ENCODE measurements around the gene SOS2.
A peak's percentile ranks its signal among the peaks of the same experiment; 100 is the strongest.

The SOS2 gene

DNA sequence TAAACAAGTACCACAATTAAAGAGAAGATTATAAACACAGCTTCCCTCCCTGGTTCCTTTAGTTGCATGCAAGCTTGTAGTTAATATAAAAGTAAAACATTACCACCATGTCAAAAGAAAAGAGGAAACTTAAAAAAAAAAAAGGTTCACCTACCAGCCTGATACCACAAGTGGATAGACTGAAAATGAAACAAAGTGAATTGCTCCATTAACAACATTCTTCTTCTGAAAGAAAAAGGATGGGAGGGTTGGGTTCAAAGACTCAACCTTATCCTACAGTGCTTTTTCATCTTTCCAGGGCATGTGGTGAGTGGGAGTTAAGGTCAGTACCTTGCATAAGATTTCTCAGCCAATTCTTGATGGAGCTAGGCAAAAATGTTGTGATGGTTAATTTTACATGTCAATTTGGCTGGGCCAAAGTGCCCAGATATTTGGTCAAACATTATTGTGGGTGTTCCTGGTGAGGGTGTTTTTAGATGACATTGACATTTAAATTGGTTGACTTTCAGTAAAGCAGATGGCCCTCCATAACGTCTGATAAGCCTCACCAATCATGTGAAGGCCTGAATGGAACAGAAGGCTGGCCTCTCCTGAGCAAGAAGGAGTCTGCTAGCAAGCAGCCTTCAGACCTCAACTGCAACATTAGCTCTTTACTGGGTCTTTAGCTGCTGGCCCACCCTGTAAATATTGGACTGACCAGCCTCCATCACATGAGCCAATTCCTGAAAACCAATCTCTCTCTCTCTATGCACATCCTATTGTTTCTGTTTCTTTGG is 143.8 kb downstream of the SOS2 start:
- no peak for ATAC-seq
- TF ChIP-seq ZFP30 (CRISPR knock-in tag; IDR thresholded peaks at IDR 0.05) (no peak), PPARA (CRISPR knock-in tag; IDR thresholded peaks at IDR 0.05; ENCODE audit: borderline replicate concordance) (no peak), RARB (CRISPR knock-in tag; IDR thresholded peaks at IDR 0.05) (no peak), GLIS3 (CRISPR knock-in tag; IDR thresholded peaks at IDR 0.05) (no peak), SNAI2 (CRISPR knock-in tag; IDR thresholded peaks at IDR 0.05) (no peak), ZNF565 (CRISPR knock-in tag; conservative IDR thresholded peaks at IDR 0.05; ENCODE audit: low read depth) (no peak), OSR1 (CRISPR knock-in tag; IDR thresholded peaks at IDR 0.05) (no peak), TOX (CRISPR knock-in tag; IDR thresholded peaks at IDR 0.05; ENCODE audit: borderline replicate concordance) (no peak), ZC3H10 (CRISPR knock-in tag; IDR thresholded peaks at IDR 0.05) (no peak), ISL1 (CRISPR knock-in tag; IDR thresholded peaks at IDR 0.05) (no peak), ZNF70 (CRISPR knock-in tag; IDR thresholded peaks at IDR 0.05) (no peak), TCF4 (CRISPR knock-in tag; IDR thresholded peaks at IDR 0.05; ENCODE audit: borderline replicate concordance) (no peak), BACH2 (CRISPR knock-in tag; IDR thresholded peaks at IDR 0.05; ENCODE audit: borderline replicate concordance) (no peak), CSDC2 (CRISPR knock-in tag; IDR thresholded peaks at IDR 0.05) (no peak), PATZ1 (CRISPR knock-in tag; IDR thresholded peaks at IDR 0.05; ENCODE audit: borderline replicate concordance) (no peak), ZFP3 (CRISPR knock-in tag; IDR thresholded peaks at IDR 0.05) (no peak)
- TF ChIP-seq, protein P1, sequence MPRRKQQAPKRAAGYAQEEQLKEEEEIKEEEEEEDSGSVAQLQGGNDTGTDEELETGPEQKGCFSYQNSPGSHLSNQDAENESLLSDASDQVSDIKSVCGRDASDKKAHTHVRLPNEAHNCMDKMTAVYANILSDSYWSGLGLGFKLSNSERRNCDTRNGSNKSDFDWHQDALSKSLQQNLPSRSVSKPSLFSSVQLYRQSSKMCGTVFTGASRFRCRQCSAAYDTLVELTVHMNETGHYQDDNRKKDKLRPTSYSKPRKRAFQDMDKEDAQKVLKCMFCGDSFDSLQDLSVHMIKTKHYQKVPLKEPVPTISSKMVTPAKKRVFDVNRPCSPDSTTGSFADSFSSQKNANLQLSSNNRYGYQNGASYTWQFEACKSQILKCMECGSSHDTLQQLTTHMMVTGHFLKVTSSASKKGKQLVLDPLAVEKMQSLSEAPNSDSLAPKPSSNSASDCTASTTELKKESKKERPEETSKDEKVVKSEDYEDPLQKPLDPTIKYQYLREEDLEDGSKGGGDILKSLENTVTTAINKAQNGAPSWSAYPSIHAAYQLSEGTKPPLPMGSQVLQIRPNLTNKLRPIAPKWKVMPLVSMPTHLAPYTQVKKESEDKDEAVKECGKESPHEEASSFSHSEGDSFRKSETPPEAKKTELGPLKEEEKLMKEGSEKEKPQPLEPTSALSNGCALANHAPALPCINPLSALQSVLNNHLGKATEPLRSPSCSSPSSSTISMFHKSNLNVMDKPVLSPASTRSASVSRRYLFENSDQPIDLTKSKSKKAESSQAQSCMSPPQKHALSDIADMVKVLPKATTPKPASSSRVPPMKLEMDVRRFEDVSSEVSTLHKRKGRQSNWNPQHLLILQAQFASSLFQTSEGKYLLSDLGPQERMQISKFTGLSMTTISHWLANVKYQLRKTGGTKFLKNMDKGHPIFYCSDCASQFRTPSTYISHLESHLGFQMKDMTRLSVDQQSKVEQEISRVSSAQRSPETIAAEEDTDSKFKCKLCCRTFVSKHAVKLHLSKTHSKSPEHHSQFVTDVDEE (CRISPR knock-in tag; IDR thresholded peaks at IDR 0.05): no peak

DNA sequence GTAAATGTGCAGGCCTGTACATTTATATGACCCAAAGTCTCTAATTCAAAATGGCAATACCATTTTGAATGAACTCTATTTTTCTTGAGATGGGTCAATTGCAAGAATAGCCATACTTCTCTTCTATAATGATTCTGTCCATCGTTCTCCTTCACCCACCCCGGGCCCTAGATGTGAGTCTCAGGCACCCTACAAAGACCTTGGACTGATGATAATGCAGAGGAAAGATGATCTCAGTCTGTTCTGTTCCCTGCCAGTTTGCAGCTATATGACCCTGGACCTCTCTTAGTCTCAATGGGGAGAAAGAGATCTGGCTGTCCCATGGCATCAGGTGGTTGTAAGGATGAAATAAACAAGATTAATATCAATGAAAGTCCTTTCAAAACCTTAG is 145.1 kb downstream of the SOS2 start:
- TF ChIP-seq ISL1 (CRISPR knock-in tag; IDR thresholded peaks at IDR 0.05) (no peak), ZFP30 (CRISPR knock-in tag; IDR thresholded peaks at IDR 0.05) (no peak), ZNF8 (CRISPR knock-in tag; IDR thresholded peaks at IDR 0.05) (no peak), ZC3H10 (CRISPR knock-in tag; IDR thresholded peaks at IDR 0.05) (no peak), SNAI2 (CRISPR knock-in tag; IDR thresholded peaks at IDR 0.05) (no peak), POU6F1 (CRISPR knock-in tag; IDR thresholded peaks at IDR 0.05; ENCODE audit: borderline replicate concordance, low read depth) (no peak), TOX (CRISPR knock-in tag; IDR thresholded peaks at IDR 0.05; ENCODE audit: borderline replicate concordance) (no peak), ESRRG (CRISPR knock-in tag; IDR thresholded peaks at IDR 0.05) (no peak), PPARA (CRISPR knock-in tag; IDR thresholded peaks at IDR 0.05; ENCODE audit: borderline replicate concordance) (no peak), CSDC2 (CRISPR knock-in tag; IDR thresholded peaks at IDR 0.05) (no peak), GLIS3 (CRISPR knock-in tag; IDR thresholded peaks at IDR 0.05) (no peak), PATZ1 (CRISPR knock-in tag; IDR thresholded peaks at IDR 0.05; ENCODE audit: borderline replicate concordance) (no peak), CREB5 (CRISPR knock-in tag; IDR thresholded peaks at IDR 0.05; ENCODE audit: low read depth) (no peak)
- TF ChIP-seq, protein P1 (CRISPR knock-in tag; IDR thresholded peaks at IDR 0.05): no peak

More for the DNA sequence above, 145.1 kb downstream of the SOS2 start:
- peak; percentile 15; the same call in 1 of the 3 replicates for ATAC-seq
